Ovary (tissue), 3 donors: Measurements from ENCODE around the gene SH3TC2.

ENCODE experiments used
- EP300 ChIP-seq: sonication (generic); formaldehyde crosslinking; IDR thresholded peaks from one replicate; pipeline ENCODE4 v1.6.1; 2017; ENCODE audit warnings: antibody characterized with exemption
- POLR2A ChIP-seq: fragments of 450-650 bp; IDR thresholded peaks from one replicate; pipeline ENCODE4 v1.6.1; 2017; ENCODE audit warnings: antibody characterized with exemption, mild to moderate bottlenecking, moderate library complexity
- TF ChIP-seq, protein P1 (sequence below), 3 donors: fragments of 450-650 bp in 2 of 3; fragments of 200-600 bp in 1 of 3; IDR thresholded peaks; one replicate each; pipeline versions ENCODE4 v1.5.1 to v1.8.0; 2016 to 2022; ENCODE audit warnings: antibody characterized with exemption in 3 of 3, mild to moderate bottlenecking in 1 of 3
- donor health status: DM: no; HTN: no; CAD: no.

DNA sequence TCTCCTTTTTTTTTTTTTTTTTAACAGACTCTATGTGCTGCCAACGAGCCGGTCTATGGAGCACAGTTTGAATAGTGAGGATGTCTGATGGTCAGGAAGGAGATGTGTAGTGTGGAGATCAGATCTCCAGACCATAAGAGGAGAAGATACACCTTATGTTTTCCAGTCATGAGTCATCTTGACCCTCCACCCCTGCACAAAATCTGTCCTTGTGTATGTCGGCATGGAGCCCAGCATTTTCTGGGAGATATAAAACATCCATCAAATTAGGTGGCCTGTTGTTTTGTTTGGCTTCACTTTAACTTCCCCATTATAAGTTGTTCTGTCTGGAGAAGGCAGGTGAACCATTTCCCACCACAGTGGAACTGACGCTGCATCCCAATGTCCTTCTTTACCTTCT, 19.2 kb downstream of the SH3TC2 start:
- TF ChIP-seq, protein P1, sequence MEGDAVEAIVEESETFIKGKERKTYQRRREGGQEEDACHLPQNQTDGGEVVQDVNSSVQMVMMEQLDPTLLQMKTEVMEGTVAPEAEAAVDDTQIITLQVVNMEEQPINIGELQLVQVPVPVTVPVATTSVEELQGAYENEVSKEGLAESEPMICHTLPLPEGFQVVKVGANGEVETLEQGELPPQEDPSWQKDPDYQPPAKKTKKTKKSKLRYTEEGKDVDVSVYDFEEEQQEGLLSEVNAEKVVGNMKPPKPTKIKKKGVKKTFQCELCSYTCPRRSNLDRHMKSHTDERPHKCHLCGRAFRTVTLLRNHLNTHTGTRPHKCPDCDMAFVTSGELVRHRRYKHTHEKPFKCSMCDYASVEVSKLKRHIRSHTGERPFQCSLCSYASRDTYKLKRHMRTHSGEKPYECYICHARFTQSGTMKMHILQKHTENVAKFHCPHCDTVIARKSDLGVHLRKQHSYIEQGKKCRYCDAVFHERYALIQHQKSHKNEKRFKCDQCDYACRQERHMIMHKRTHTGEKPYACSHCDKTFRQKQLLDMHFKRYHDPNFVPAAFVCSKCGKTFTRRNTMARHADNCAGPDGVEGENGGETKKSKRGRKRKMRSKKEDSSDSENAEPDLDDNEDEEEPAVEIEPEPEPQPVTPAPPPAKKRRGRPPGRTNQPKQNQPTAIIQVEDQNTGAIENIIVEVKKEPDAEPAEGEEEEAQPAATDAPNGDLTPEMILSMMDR (IDR thresholded peaks at IDR 0.05): no peak
- no peak for TF ChIP-seq POLR2A
- no peak for TF ChIP-seq EP300
